Adrenal gland (tissue), 12 donors: ENCODE results near the gene WNT7A. TPM values are rescaled to one million over a fixed set of nuclear protein-coding genes. Genes with fewer than 3 reads are reported as not detected.

ENCODE experiments used
- DNase-seq, 7 donors: peaks; one replicate each; pipeline ENCODE4 v3.0.0-alpha.2; 2019 to 2020
- H3K27ac ChIP-seq, 5 donors: fragments of 200-600 bp; sonication (generic) in 4 of 5; 1 replicate in 3 of 5; 2 replicates in 2 of 5; pipeline versions ENCODE4 v1.5.1 to v1.8.0; 2016 to 2020; ENCODE audit warnings: mild to moderate bottlenecking in 1 of 5
- H3K27me3 ChIP-seq: fragments of 200-600 bp; 2 replicates; pipeline ENCODE4 v1.8.0; 2021
- H3K36me3 ChIP-seq, 2 donors: fragments of 200-600 bp; replicated peaks in 1 of 2; 1 replicate in 1 of 2; 2 replicates in 1 of 2; pipeline versions ENCODE4 v1.5.1 to v1.8.0; 2018 to 2022
- H3K4me1 ChIP-seq, 2 donors: fragments of 200-600 bp; replicated peaks in 1 of 2; 1 replicate in 1 of 2; 2 replicates in 1 of 2; pipeline versions ENCODE4 v1.5.1 to v1.8.0; 2018 to 2021
- H3K4me3 ChIP-seq, 4 donors: fragments of 200-600 bp; sonication (generic) in 3 of 4; one replicate each; pipeline ENCODE4 v1.5.1; 2016 to 2018
- H3K9me3 ChIP-seq, 3 donors: fragments of 200-600 bp; sonication (generic) in 1 of 3; replicated peaks in 1 of 3; 1 replicate in 2 of 3; 2 replicates in 1 of 3; pipeline versions ENCODE4 v1.5.1 to v1.8.0; 2016 to 2021
- POLR2A ChIP-seq, 2 donors: fragments of 450-650 bp; IDR thresholded peaks; one replicate each; pipeline ENCODE4 v1.6.1; 2017; ENCODE audit warnings: antibody characterized with exemption in 2 of 2, mild to moderate bottlenecking in 2 of 2, moderate library complexity in 1 of 2
- WGBS, 4 donors: extraction: QIAGEN DNeasy Blood & Tissue Kit in 2 of 4; methylation state at CpG; one replicate each; pipeline versions ENCODE4 v1.1.5 to v1.1.7; 2013 to 2017; 5-methylcytosine and 5-hydroxymethylcytosine counted together
- intact Hi-C, 2 donors: fragments of 100-400 bp; cut with DNase I; formaldehyde crosslinking; loops; one replicate each; pipeline versions ENCODE4 v1.14.1 to v1.15.0; 2022 to 2023
- polyA plus RNA-seq, 3 donors: library from polyadenylated mRNA; stranded (reverse); fragments of 200-250 nt in 2 of 3; fragments of 350-450 nt in 1 of 3; fragmentation: Illumina TruSeq in 1 of 3; extraction: RNeasy Lipid Tissue Mini Kit (QIAGEN cat#74804) in 1 of 3; gene quantifications; one replicate each; pipeline ENCODE4 v1.2.3, GENCODE V29; 2013 to 2014
- total RNA-seq, 9 donors: library from RNA; depleted of rRNA in 4 of 9; stranded (reverse); fragments of >200 nt in 4 of 9; fragments of 120-200 nt in 1 of 9; fragmentation: NEBNext Ultra II Directional in 1 of 9; extraction: Animal tissue kit (Norgen Biotek cat#: 25700) in 1 of 9; gene quantifications; one replicate each; pipeline versions ENCODE4 v1.1.0 to v1.2.4, GENCODE V29; 2013 to 2023
- TF ChIP-seq, protein P1 (sequence below), 6 experiments: fragments of 450-650 bp in 4 of 6; fragments of 200-600 bp in 2 of 6; sonication (generic) in 1 of 6; IDR thresholded peaks; 1 replicate in 5 of 6; 2 replicates in 1 of 6; pipeline versions ENCODE4 v1.5.1 to v1.8.0; 2016 to 2021; ENCODE audit warnings: antibody characterized with exemption in 6 of 6, mild to moderate bottlenecking in 2 of 6, moderate library complexity in 1 of 6
- donor health status: healthy with polysubstance abuse.
- donor health status: Bipolar disorder and iron deficiency.
- donor health status: DM: yes; HTN: yes; CAD: no.
- donor health status: DM: no; HTN: no; CAD: no.
- donor health status: DM: no; HTN: no; CAD: no.
- donor health status: DM: yes; HTN: yes; CAD: no.

WNT7A gene
- total and polyA plus RNA-seq, 12 donors: under 0.01 TPM; not detected in 11

DNA sequence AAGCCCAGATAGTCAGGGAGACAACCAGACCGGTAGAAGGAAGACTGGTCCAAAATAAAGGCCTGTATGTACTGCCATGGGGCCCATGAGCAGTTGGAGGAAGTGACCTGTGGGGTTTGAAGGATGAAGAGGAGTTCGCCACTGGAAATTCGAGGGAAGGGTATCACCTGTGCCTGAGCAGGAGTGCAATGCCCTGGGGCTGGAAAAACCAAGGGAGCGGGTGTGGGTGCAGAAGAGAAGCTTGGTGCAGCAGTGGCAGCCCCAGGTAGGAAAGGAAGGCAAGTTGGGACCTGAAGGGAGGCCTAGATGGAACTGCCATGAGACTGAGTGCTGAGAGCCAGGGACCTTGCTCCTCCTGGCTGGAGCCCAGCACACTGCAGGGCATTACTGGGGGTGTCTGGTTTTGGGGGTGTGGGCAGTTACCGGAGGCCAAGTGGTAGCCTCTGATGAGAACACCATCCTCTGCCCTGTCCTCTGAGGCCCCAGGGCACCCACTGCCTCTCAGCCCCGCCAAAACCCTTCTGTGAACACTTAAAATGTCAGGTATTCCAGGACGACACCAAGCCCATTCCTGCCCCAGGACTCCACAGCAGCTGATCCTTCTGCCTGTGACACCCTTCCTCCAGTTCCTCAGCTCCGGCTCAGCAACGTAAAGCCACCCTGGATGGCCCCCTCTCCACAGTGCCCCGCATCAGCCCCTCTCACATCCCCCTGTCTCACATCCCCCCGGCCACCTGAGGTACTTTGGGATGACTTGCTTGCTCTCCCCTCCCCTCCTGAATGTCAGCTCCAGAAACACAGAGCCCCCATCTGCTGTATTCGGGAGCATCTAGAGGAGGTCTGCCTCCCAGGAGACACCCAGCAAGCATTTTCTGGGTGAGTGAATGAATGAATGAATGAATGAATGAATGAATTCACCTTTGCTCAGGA, 42.9 kb downstream of the WNT7A start:
- intact Hi-C loops: no loop called here
- Histone ChIP-seq H3K27me3 (peaks cover 8% of the 10 kb centered on the region), H3K9me3 (no peaks in the 10 kb centered on the region), H3K4me1 (no peaks in the 10 kb centered on the region), H3K27ac (no peak overlapping the region), H3K36me3 (no peaks in the 10 kb centered on the region), H3K4me3 (no peak overlapping the region)
- DNase-seq: no peak
- no peak for TF ChIP-seq POLR2A (IDR thresholded peaks at IDR 0.05)
- TF ChIP-seq, protein P1, sequence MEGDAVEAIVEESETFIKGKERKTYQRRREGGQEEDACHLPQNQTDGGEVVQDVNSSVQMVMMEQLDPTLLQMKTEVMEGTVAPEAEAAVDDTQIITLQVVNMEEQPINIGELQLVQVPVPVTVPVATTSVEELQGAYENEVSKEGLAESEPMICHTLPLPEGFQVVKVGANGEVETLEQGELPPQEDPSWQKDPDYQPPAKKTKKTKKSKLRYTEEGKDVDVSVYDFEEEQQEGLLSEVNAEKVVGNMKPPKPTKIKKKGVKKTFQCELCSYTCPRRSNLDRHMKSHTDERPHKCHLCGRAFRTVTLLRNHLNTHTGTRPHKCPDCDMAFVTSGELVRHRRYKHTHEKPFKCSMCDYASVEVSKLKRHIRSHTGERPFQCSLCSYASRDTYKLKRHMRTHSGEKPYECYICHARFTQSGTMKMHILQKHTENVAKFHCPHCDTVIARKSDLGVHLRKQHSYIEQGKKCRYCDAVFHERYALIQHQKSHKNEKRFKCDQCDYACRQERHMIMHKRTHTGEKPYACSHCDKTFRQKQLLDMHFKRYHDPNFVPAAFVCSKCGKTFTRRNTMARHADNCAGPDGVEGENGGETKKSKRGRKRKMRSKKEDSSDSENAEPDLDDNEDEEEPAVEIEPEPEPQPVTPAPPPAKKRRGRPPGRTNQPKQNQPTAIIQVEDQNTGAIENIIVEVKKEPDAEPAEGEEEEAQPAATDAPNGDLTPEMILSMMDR (IDR thresholded peaks at IDR 0.05): no peak
- 83 to 87% (median 85%) methylated on average over 11 to 12 of the region's 12 CpGs for WGBS, 4 donors

DNA sequence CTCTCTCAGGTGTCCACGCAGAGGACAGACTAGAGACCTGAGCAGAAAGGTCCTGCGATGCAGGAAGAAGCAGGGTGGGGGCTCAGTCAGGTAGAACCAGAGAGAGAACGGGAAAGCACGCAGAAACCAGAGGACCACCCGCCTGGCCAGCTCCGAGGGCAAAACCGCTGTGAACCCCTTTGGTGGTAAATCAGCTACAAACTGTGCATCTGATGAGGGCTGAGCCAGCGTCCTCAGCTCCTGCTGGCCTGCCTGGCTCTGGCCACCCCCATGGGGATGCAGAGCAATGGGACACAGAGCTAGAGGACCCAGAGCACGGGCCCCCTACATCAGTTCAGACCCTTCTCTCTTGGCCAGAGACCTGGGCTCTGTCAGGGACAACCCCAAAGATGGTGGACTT, 44.6 kb downstream of the WNT7A start:
- no peak overlapping the region for H3K4me3 ChIP-seq
- 77 to 84% (median 82%) methylated on average over 4 to 9 of the region's 9 CpGs for WGBS, 4 donors
- peaks cover 8% of the 10 kb centered on the region for H3K27me3 ChIP-seq
- no peaks in the 10 kb centered on the region for H3K9me3 ChIP-seq
- no peaks in the 10 kb centered on the region for H3K36me3 ChIP-seq
- DNase-seq: no peak
- TF ChIP-seq POLR2A (IDR thresholded peaks at IDR 0.05): no peak
- TF ChIP-seq, protein P1 (IDR thresholded peaks at IDR 0.05): no peak
- H3K27ac ChIP-seq: no peak overlapping the region
- intact Hi-C loops: no loop called here
- H3K4me1 ChIP-seq: no peaks in the 10 kb centered on the region

- TF ChIP-seq POLR2A (IDR thresholded peaks at IDR 0.05): no peak
- TF ChIP-seq, protein P1 (IDR thresholded peaks at IDR 0.05): no peak
- DNase-seq: no peak
- no peak overlapping the region for H3K27ac ChIP-seq
- 67 to 76% (median 70%) methylated on average over 13 to 14 of the region's 14 CpGs for WGBS, 4 donors
- intact Hi-C loops: no loop called here
- H3K9me3 ChIP-seq: no peaks in the 10 kb centered on the region
- no peak overlapping the region for H3K4me3 ChIP-seq
- no peaks in the 10 kb centered on the region for H3K36me3 ChIP-seq
- H3K27me3 ChIP-seq: peaks cover 8% of the 10 kb centered on the region
- H3K4me1 ChIP-seq: no peaks in the 10 kb centered on the region
Observed at GRCh38 chr3:13834258-13835035, 45.4 kb downstream of the WNT7A start.

GRCh38 chr3:13833506-13834257, 46.2 kb downstream of the WNT7A start:
- H3K27me3 ChIP-seq: peaks cover 8% of the 10 kb centered on the region

More at GRCh38 chr3:13833506-13834257, 46.2 kb downstream of the WNT7A start:
- no peak for DNase-seq
- TF ChIP-seq, protein P1 (IDR thresholded peaks at IDR 0.05): no peak
- no peak for TF ChIP-seq POLR2A (IDR thresholded peaks at IDR 0.05)
- H3K9me3 ChIP-seq: no peaks in the 10 kb centered on the region
- H3K27ac ChIP-seq: no peak overlapping the region
- no peaks in the 10 kb centered on the region for H3K36me3 ChIP-seq
- 72 to 86% (median 83%) methylated on average over 6 to 9 of the region's 9 CpGs for WGBS, 4 donors
- no peak overlapping the region for H3K4me3 ChIP-seq
- no peaks in the 10 kb centered on the region for H3K4me1 ChIP-seq
- intact Hi-C loops: no loop called here
